MV-4-11 (cell line): ENCODE results near the gene VCPKMT.

Experiments used
- DNase-seq: peaks from one replicate; lab custom pipeline; 2025; lab: John Stamatoyannopoulos, UW

Gene VCPKMT

DNA sequence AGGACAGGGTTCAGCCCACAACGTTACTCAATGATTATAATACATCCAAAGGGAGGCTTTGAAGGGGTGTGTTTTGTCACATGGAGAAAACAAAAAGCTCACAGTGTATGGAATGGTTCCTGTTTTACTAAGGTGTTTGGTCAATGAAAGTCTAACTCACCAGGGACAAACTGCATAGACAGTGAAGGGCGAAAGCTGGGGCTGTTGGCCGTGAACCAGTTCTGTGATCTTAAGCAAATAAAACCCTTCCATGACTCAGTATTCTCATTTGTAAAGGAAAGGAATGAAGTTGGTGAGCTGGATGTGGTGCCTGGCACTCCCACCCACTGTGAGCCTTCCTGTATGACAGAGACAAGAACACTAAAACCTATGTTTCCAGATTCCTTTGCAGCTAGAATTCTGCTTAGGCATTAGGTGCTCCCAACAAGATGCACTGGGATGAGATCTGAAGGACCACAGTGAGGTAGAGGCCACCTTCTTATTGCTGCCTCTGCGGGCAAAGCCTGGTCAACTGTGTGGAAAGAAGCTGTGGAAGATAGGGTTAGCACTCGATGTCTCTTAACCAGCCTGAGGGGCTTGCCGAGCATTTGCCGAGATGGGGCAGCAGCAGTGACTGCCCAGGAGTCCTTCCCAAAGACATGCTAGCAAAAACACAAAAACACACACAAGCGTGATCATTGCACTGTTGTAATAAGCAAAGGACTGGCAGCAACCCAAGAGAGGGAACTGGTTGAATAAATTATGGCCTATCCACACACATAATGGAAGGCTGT is 48.5 kb downstream of the VCPKMT start:
- DNase-seq, result no peak

DNA sequence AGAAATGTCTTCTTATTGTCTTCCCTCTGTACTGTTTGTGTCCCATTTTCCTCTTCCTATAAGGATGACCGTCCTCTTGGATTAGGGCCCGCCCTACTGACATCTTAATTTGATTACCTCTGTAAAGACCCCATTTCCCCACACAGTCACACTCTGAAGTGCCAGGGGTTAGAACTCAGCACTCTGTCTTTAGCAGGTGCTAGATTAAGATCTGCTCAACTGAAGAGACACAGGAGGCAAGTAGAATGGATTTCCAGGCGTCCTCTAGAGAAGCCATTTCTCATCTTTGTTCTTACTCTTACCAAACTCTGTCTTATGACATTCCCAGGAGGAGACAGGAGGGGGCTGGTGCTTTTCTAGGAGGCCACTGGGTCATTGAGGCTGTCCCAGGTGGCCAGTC is 50.8 kb downstream of the VCPKMT start:
- no peak for DNase-seq

DNA sequence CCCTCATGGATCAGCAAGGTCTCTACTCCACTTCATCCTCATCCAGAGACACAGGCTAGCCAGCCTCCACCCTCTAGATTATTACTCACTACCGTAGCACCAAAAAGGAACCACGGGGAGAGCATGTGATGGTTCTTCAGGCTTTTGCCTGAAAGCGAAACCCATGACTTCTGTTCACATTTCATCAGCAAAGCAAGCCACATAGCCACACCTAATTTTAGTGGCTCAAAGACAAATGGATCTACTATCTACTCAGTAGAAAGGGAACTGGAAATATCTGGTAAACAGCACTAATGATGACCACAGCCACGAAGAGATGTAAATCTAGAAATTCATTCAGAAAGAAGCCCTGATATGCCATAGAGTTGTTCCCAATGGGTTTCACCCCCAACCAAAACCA is 51.4 kb downstream of the VCPKMT start:
- DNase-seq, result peak; percentile 99

DNA sequence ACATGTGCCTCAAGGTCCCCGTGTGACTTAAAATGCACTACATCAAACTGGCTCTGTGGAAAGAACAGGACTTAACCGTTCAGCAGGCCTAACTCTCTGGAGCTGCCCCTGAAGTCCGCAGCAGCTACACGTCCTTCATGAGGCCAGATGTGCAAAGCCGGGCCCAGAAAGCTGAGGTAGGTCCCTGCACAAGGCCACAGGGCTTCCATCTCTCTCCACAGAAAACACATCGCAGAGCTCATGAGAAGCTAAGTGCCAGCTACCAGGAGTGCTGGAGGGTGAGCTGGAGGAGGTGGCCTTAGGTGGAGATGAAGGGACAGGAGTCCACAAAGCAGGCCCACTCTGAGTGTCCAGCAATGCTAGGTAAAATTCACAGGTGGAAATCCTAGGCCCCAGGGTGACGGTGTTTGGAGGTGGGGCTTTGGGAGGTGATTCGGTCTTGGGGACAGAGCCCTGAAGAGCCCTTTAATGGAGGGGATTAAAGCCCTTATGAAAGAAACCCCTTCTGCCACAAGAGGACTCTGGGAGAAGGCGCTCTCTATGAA is 52.4 kb downstream of the VCPKMT start:
- no peak for DNase-seq

DNA sequence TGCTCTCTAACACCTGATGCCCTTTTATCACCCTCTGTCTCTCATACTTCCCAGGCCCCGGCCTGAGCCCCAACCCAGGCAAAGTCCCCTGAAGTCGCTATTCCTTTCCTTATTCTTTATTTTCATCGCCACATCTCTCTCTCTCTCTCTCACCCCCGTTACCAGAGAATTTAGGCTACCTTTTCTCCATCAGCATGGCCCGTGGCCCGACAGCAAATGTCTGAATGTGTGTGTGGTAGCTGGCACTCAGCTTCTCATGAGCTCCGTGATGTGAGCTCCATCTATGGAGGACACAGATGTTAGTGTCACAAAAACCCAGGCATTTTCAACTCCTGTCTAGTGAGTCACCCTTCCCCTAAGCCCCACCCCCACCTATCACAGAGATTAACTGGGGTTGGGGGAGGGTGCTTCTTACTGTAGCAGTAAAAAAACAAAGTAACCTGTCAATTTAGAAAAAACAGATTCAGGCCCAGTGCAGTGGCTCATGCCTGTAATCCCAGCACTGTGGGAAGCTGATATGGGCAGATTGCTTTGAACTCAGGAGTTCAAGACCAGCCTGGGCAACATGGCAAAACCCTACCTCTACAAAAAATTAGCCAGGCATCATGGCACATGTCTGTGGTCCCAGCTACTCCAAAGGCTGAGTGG is 53.8 kb downstream of the VCPKMT start:
- DNase-seq, result peak; percentile 86

DNA sequence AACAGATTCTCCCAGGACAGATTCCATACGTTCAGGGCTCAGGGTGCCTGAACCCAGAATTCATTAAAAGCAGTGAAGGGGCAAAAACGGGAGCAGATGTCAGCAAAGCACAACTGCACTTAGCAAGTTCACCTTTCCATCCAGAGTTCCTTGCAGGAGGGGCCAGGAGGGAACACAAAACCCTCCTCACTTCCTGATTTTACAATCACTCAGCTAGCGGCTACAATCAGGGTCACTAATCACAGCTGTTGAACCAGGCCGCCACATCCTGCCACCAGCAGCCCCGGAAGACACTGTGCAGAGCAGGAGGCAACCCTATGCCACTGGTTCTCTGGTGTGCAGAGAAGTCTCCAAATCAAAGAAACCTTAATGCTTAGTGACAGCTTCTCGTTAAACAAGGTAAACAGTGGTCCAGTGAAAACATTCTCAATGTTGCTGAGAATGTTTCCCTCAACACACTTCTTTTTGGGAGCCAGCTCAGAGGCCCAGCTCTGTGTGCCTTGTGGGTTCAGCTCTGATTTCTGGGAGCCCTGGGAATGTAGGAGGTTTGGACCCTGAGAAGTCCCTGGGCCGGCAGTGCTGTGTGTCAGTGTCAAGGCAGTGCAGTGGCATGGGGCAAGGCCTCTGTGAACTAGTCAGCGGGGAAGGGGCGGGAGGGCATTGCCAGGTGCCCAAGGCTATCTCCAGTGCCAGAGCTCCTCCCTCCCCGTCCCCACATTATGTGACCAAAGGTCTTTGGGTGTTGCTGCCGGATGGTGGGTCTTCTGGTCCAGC is 54.5 kb downstream of the VCPKMT start:
- DNase-seq, result peak; percentile 95

DNA sequence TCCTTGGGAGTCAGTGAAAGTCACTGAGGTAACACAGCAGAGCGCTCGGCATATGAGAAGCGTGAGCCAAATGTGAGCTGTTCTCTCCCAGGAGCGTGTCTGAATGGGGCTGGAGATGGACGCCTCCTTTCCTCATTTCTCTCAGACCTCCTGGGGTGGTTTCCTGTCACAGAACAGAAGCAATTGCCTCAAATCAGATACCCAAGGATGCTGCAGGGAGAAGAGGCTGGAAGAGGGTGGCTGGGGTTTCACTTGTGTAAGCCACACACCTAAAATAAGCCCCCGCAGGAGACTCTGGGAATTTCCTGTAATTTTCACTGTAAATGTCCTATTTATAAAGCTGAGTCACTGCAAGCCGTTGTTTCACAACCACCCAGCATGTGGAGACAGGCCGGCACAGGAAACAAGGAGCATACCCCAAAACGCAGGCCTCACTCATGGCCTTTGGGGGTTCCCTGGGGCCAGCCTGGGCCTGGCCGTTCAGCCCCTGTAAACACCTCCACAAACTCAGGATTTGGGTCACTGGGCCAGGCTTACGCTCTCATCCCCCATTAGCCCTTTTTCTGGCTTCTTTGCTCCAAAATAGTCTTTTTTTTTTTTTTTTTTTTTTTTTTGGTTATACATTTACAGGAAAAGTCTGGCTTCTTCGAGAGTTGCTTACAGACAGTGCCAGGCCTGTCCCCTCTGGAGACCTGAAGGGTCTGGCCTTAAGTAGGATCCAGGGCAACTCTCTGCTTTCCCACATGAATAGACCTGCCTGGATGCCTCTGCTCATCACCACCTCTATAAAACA is 55.3 kb downstream of the VCPKMT start:
- peak; percentile 98 for DNase-seq

DNA sequence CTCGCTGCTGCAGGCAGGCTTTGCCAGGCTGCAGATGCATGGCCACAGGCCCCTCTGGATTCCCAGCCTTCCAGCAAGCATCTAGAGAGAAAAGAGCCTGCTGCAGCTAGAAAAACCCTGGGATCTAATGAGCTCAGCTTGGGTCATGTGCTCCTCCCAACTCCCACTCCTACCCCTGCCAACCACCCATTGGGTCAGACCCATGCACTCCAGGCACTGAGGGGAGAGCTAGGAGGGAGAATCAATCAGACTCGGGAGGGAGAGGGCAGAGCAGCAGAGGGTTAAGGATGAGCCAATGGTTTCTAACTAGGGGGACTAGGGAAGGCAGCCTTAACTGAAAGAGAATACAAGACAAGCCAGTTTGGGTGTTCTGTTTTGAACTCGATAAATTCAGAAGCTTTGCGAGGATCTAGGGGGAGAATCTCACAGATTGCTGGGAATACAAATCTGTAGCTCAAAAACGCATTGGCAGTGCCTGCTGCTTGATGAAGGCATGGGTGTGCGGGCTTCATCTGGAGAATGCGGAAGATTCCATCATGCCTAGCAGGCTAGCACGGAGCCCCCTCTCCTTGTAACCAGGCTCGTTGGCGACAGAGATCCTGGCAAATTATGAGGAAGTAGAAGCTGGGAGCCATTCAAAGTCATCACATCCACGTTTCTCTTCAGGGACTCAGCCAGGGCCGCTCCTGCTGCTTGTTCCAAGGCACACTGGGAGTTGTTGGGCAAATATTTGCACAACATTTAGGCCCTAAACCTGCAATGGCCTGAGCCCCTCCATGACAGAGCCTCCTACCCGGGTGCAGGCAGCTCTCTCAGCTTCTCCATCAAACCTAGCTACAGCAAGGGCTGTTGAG is 56.4 kb downstream of the VCPKMT start:
- peak; percentile 35 for DNase-seq
